ENCODE results near the gene ALDH3B1. TPM values are rescaled to one million over a fixed set of nuclear protein-coding genes. Genes with fewer than 3 reads are reported as not detected.

Gene ALDH3B1
- total and polyA plus RNA-seq, 2 donors (not counting 1 experiment from before 2014, with no cell fraction given) = 39.0 to 57.6 TPM

GRCh38 chr11:68057807-68058206 is 47.7 kb downstream of the ALDH3B1 start:
- Histone ChIP-seq H3K4me3 (replicated peaks in 1 of 4; ENCODE audit: control extremely low read depth in 1 of 4, insufficient read depth in 1 of 4, low read depth in 3 of 4, low read length in 4 of 4) (no peak overlapping the region), H3K27me3 (ENCODE audit: control insufficient read depth, insufficient read depth, low read length) (no peaks in the 10 kb centered on the region), H3K4me1 (ENCODE audit: control insufficient read depth, extremely low read depth, insufficient read depth, low read length) (no peaks in the 10 kb centered on the region), H3K9ac (ENCODE audit: insufficient read depth, low read length) (no peak overlapping the region), H3K9me3 (ENCODE audit: control insufficient read depth, insufficient read depth, low read depth, low read length) (no peaks in the 10 kb centered on the region), H3K79me2 (ENCODE audit: control insufficient read depth, insufficient read depth, low read length) (no peaks in the 10 kb centered on the region), H3K4me2 (ENCODE audit: extremely low read depth, insufficient read depth, low read length) (no peak overlapping the region), H3K27ac (ENCODE audit: insufficient read depth, low read length) (no peak overlapping the region), H3K36me3 (ENCODE audit: control insufficient read depth, insufficient read depth, low read length) (peaks cover 3% of the 10 kb centered on the region), H2AFZ (ENCODE audit: low read length) (no peak overlapping the region), H4K20me1 (ENCODE audit: control insufficient read depth, extremely low read depth, insufficient read depth, low read length) (no peaks in the 10 kb centered on the region)
- DNase-seq (ENCODE audit: low read depth in 2 of 2) = no peak
- no peak for TF ChIP-seq CTCF (conservative IDR thresholded peaks at IDR 0.05 in 1 of 2, IDR thresholded peaks at IDR 0.05 in 1 of 2; ENCODE audit: low read depth in 1 of 2, low read length in 2 of 2)
- no peak for TF ChIP-seq EZH2 (IDR thresholded peaks at IDR 0.05; ENCODE audit: low read length, missing control alignments)

- no peak for TF ChIP-seq EZH2 (IDR thresholded peaks at IDR 0.05; ENCODE audit: low read length, missing control alignments)
- TF ChIP-seq CTCF (conservative IDR thresholded peaks at IDR 0.05 in 1 of 2, IDR thresholded peaks at IDR 0.05 in 1 of 2; ENCODE audit: low read depth in 1 of 2, low read length in 2 of 2) = no peak
- no peak overlapping the region for H3K9ac ChIP-seq (ENCODE audit: insufficient read depth, low read length)
- peaks cover 3% of the 10 kb centered on the region for H3K36me3 ChIP-seq (ENCODE audit: control insufficient read depth, insufficient read depth, low read length)
Observed at GRCh38 chr11:68061508-68061907, 51.4 kb downstream of the ALDH3B1 start.

GRCh38 chr11:68064926-68065325 is 54.8 kb downstream of the ALDH3B1 start:
- no peak for DNase-seq (ENCODE audit: low read depth in 2 of 2)
- Histone ChIP-seq H3K4me3 (replicated peaks in 1 of 4; ENCODE audit: control extremely low read depth in 1 of 4, insufficient read depth in 1 of 4, low read depth in 3 of 4, low read length in 4 of 4) (no peak overlapping the region), H3K36me3 (ENCODE audit: control insufficient read depth, insufficient read depth, low read length) (peaks cover 3% of the 10 kb centered on the region), H3K4me2 (ENCODE audit: extremely low read depth, insufficient read depth, low read length) (no peak overlapping the region), H2AFZ (ENCODE audit: low read length) (no peak overlapping the region), H4K20me1 (ENCODE audit: control insufficient read depth, extremely low read depth, insufficient read depth, low read length) (no peaks in the 10 kb centered on the region), H3K4me1 (ENCODE audit: control insufficient read depth, extremely low read depth, insufficient read depth, low read length) (no peaks in the 10 kb centered on the region), H3K79me2 (ENCODE audit: control insufficient read depth, insufficient read depth, low read length) (no peaks in the 10 kb centered on the region), H3K27ac (ENCODE audit: insufficient read depth, low read length) (no peak overlapping the region), H3K9me3 (ENCODE audit: control insufficient read depth, insufficient read depth, low read depth, low read length) (no peaks in the 10 kb centered on the region), H3K27me3 (ENCODE audit: control insufficient read depth, insufficient read depth, low read length) (no peaks in the 10 kb centered on the region), H3K9ac (ENCODE audit: insufficient read depth, low read length) (no peak overlapping the region)
- TF ChIP-seq EZH2 (IDR thresholded peaks at IDR 0.05; ENCODE audit: low read length, missing control alignments) (no peak), CTCF (conservative IDR thresholded peaks at IDR 0.05 in 1 of 2, IDR thresholded peaks at IDR 0.05 in 1 of 2; ENCODE audit: low read depth in 1 of 2, low read length in 2 of 2) (no peak)

More at GRCh38 chr11:68061508-68061907, 51.4 kb downstream of the ALDH3B1 start:
- no peaks in the 10 kb centered on the region for H3K4me1 ChIP-seq (ENCODE audit: control insufficient read depth, extremely low read depth, insufficient read depth, low read length)
- H3K79me2 ChIP-seq (ENCODE audit: control insufficient read depth, insufficient read depth, low read length) = no peaks in the 10 kb centered on the region
- no peak overlapping the region for H3K4me3 ChIP-seq (replicated peaks in 1 of 4; ENCODE audit: control extremely low read depth in 1 of 4, insufficient read depth in 1 of 4, low read depth in 3 of 4, low read length in 4 of 4)
- H2AFZ ChIP-seq (ENCODE audit: low read length) = no peak overlapping the region
- no peaks in the 10 kb centered on the region for H3K27me3 ChIP-seq (ENCODE audit: control insufficient read depth, insufficient read depth, low read length)
- no peaks in the 10 kb centered on the region for H3K9me3 ChIP-seq (ENCODE audit: control insufficient read depth, insufficient read depth, low read depth, low read length)
- DNase-seq (ENCODE audit: low read depth in 2 of 2) = no peak
- no peak overlapping the region for H3K4me2 ChIP-seq (ENCODE audit: extremely low read depth, insufficient read depth, low read length)
- H3K27ac ChIP-seq (ENCODE audit: insufficient read depth, low read length) = no peak overlapping the region
- H4K20me1 ChIP-seq (ENCODE audit: control insufficient read depth, extremely low read depth, insufficient read depth, low read length) = no peaks in the 10 kb centered on the region
